Loucy (cell line): ENCODE measurements around the gene METRNL.
"Not testable (repeated sequence)": the region's sequence is repeated elsewhere in the genome, so short reads cannot be mapped to it uniquely, and the experiment has no call there.

Experiments
- EZH2phosphoT487 ChIP-seq: fragments of 200-600 bp; IDR thresholded peaks from 2 replicates; pipeline ENCODE4 v1.6.1; 2018; ENCODE audit warnings: antibody characterized with exemption, mild to moderate bottlenecking, moderate library complexity, borderline replicate concordance
- TF ChIP-seq, protein P1 (sequence below): fragments of 200-600 bp; sonication (generic); conservative IDR thresholded peaks from 2 replicates; pipeline ENCODE4 v1.5.1; 2014; ENCODE audit warnings: mild to moderate bottlenecking, antibody characterized with exemption, low read length

DNA sequence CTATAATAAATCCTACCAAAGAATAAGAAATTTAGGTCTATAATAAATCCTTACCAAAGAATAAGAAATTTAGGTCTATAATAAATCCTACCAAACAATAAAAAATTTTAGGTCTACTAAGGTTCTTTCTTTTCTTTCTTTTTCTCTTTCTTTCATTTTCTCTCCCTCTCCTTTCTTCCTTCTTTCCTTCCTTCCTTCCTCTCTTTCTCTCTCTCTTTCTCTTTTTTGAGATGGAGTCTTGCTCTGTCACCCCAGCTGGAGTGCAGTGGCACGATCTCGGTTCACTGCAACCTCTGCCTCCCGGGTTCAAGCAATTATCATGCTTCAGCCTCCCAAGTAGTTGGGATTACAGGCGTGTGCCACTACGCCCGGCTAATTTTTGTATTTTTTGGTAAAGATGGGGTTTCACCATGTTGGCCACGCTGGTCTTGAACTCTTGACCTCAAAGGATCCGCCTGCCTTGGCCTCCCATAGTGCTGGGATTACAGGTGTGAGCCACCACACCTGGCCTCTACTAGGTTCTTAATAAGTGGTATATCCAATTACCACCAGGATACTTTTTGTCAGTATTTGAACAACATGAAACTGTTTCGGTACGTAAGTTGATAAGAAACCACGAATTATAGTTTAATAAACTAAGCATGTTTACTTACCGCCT, 31.5 kb upstream of the METRNL start:
- TF ChIP-seq, protein P1, sequence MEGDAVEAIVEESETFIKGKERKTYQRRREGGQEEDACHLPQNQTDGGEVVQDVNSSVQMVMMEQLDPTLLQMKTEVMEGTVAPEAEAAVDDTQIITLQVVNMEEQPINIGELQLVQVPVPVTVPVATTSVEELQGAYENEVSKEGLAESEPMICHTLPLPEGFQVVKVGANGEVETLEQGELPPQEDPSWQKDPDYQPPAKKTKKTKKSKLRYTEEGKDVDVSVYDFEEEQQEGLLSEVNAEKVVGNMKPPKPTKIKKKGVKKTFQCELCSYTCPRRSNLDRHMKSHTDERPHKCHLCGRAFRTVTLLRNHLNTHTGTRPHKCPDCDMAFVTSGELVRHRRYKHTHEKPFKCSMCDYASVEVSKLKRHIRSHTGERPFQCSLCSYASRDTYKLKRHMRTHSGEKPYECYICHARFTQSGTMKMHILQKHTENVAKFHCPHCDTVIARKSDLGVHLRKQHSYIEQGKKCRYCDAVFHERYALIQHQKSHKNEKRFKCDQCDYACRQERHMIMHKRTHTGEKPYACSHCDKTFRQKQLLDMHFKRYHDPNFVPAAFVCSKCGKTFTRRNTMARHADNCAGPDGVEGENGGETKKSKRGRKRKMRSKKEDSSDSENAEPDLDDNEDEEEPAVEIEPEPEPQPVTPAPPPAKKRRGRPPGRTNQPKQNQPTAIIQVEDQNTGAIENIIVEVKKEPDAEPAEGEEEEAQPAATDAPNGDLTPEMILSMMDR, result not testable (repeated sequence)
- TF ChIP-seq EZH2phosphoT487, result not testable (repeated sequence)
